B cell (primary cell): ENCODE results near the gene VAV3.

Source experiments
- EZH2 ChIP-seq: IDR thresholded peaks from 2 replicates; pipeline ENCODE4 v1.6.1; 2012; ENCODE audit warnings: borderline replicate concordance, low read depth, mild to moderate bottlenecking, moderate library complexity, low read length; ENCODE audit not compliant: insufficient read depth, poor library complexity, severe bottlenecking
- TF ChIP-seq, protein P1 (sequence below): fragments of 200-600 bp; IDR thresholded peaks from one replicate; pipeline ENCODE4 v1.8.0; 2022; ENCODE audit warnings: antibody characterized with exemption, mild to moderate bottlenecking

DNA sequence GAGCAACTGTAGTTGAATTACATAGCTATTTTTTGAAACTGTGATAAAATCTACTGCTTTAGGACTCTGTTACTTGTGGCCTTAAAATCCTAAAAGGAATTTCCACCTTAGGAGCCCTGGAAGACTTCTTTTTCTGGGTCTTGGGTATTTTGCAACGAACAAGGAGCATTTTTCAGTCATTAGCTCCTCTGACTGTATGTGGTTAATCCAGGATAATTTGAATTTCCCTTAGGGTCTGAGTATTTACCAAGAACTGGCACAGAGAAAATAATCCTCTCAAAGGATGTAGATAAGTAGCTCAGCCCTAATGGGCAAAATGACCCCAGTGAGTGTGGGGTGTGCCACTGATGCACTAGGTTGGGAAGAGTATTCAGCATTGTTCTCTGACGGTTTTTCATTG is 170.4 kb downstream of the VAV3 start:
- TF ChIP-seq, protein P1, sequence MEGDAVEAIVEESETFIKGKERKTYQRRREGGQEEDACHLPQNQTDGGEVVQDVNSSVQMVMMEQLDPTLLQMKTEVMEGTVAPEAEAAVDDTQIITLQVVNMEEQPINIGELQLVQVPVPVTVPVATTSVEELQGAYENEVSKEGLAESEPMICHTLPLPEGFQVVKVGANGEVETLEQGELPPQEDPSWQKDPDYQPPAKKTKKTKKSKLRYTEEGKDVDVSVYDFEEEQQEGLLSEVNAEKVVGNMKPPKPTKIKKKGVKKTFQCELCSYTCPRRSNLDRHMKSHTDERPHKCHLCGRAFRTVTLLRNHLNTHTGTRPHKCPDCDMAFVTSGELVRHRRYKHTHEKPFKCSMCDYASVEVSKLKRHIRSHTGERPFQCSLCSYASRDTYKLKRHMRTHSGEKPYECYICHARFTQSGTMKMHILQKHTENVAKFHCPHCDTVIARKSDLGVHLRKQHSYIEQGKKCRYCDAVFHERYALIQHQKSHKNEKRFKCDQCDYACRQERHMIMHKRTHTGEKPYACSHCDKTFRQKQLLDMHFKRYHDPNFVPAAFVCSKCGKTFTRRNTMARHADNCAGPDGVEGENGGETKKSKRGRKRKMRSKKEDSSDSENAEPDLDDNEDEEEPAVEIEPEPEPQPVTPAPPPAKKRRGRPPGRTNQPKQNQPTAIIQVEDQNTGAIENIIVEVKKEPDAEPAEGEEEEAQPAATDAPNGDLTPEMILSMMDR, result no peak
- no peak for TF ChIP-seq EZH2
